HuH-7.5 (cell line): ENCODE results near the gene CPNE1.

Source experiments
- DNase-seq: peaks from one replicate; pipeline ENCODE4 v3.0.0; 2011; ENCODE audit warnings: low spot score

CPNE1 gene

DNA sequence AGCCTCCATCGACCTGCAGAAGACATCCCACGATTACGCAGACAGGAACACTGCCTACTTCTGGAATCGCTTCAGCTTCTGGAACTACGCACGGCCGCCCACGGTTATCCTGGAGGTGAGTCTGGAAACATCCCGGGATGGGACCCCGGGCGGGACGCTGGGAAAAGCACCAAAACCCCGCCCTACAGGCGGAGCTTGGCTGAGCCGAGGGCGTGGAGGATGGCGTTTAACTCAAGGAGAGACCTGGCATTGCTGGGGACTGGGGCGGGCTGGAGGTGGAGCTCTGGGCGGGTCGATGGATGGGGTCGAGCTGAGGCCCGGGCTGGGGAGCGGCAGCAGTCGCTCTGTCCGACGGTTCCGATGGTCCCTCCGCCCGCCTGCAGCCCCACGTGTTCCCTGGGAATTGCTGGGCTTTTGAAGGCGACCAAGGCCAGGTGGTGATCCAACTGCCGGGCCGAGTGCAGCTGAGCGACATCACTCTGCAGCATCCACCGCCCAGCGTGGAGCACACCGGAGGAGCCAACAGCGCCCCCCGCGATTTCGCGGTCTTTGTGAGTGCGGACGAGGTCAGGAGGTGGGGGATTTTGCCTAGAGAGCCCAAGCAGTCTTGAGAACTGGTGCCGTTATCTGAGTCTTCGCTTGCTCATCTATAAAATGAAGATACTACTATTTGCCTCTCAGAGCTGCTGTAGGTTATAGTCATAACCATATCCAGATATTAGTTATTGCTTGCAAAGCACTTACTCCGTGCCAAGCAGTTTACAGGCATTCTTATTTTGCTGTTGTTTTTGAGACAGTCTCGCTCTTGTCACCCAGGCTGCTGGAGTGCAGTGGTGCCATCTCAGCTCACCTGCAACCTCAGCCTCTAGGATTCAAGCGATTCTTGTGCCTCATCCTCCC, 45.3 kb downstream of the CPNE1 start:
- DNase-seq, result peak; percentile 97

- DNase-seq, result no peak
Observed at GRCh38 chr20:35618263-35619131, 46.2 kb downstream of the CPNE1 start.

- DNase-seq, result peak; percentile 93
Observed at GRCh38 chr20:35617397-35618262, 47.1 kb downstream of the CPNE1 start.

GRCh38 chr20:35616465-35617396, 48.0 kb downstream of the CPNE1 start:
- DNase-seq, result peak; percentile 91

GRCh38 chr20:35615667-35616464, 48.8 kb downstream of the CPNE1 start, which contains the start of gene SPAG4:
Gene SPAG4, plus strand, starts transcription at chr20:35615829. Its CDS starts 175 bp downstream, at chr20:35616004.
- DNase-seq, result peak; percentile 98

DNA sequence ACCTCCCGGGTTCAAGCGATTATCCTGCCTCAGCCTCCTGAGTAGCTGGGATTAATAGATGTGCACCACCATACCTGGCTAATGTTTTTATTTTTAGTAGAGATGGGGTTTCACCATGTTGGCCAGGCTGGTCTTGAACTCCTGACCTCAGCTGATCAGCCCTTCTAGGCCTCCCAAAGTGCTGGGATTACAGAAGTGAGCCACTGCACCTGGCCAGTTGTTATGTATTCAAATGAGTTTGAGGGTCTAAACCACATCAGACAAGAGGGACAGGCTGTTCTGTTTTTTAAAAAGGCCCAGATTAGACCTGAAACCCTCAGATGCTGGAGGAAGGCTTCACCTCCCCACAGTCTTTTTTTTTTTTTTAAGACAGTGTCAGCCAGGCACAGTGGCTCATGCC, 53.2 kb downstream of the CPNE1 start:
- DNase-seq, result no peak

DNA sequence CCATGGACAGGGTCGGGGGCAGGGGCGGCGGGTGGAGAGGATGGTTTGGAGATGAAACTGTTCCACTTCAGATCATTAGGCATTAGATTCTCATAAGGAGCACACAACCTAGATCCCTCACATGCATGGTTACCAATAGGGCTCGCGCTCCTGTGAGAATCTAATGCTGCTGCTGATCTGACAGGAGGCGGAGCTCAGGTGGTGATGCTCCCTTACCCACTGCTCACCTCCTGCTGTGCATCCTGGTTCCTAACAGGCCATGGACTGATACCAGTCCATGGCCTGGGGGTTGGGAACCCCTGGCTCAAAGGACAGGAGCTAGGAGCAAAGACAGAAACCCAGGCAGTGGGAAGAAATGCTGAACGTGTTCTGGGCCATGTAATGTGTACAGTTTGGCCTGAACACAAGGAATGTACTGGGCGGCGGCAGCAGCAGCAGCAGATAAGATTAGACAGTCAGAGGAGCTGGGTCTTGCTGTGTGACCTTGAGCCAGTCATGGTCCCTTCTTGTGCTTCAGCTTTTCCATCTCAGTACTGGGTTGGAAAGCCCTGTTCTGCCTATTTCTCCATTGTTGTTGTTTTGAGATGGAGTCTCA, 53.8 kb downstream of the CPNE1 start:
- no peak for DNase-seq

- no peak for DNase-seq
Observed at GRCh38 chr20:35607003-35607735, 57.5 kb downstream of the CPNE1 start.

DNA sequence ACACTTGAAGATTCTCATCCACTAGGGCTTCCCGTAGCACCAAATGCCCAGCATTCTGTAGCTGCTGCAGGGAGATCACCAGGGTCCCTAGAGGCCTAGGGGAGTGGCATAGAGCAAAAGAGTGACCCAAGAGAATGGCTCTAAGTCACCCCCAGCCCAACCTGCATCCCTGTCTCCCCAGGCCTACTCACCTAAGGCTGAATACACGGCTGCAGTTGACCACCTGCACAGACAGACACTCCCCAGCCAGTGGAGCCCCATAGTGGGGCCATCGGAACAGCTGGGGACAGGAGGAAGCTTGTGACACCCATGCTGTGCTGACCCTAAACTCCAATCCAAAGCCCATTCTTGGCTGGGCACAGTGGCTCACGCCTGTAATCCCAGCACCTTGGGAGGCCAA, 58.6 kb downstream of the CPNE1 start:
- DNase-seq, result no peak

- DNase-seq, result no peak
Observed at GRCh38 chr20:35604449-35604747, 60.3 kb downstream of the CPNE1 start.

DNA sequence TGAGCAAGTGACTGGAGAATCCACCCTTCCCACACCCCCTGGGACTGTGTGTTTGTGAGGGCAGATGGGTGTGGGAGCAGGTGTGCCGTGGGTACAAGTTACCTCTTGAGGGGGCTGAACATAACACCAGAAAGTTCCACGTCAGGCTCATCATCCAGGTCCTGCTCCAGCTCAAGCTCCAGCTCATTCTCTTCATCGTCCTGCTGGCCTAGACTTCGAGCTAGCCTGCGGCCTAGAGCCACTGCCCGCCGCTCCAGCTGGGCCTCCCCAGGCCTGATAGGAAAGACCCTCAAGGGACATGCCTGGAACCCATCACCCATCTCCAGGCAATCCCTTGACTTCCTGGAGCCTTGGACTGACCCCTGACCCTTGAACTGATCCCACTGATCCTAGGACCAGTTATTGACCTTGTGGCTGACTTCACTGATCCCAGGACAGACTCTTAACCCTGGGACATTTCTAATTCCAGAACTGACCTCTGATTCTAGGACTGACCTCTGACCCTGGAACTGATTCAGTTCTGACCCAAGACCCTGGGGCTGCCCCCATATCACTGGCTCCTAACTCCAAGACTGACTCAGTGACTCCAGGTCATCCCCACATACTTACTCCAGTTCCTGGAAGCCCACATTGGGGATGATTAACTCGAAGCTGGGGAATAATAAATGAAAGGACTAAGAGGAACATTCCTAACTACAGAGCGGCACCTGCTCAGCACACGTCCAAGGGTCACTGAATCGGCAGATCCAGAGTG, 60.8 kb downstream of the CPNE1 start:
- no peak for DNase-seq

DNA sequence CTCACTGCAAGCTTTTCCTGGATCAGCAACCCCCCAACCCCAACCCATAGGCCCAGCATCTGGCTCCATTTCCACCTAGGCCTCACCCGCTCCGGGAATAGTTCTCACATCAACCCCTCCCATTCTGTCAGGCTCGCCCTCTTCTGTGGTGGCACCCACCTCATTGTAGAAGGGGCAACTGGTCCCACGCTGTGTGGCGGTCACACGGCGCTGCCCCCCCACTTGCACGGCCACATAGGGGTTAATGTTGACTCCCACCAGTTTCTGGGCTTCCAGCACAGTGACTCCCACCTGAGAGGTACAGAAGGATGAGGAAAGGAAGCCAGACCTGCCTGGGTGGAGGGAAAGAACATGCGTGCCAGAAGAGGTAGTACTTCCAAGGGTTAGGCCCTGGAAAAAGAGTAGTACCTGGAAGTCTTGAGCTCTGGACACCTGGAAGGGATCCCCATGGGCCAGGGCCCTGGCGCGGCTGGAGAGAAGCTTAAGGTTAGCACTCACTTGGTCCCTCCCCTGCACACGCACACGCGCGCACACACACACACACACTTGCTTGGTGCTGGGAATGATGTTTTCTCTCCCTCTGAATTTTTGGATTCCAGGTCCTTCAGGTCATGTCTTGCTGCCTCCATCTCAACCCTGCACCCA, 61.7 kb downstream of the CPNE1 start:
- no peak for DNase-seq

DNA sequence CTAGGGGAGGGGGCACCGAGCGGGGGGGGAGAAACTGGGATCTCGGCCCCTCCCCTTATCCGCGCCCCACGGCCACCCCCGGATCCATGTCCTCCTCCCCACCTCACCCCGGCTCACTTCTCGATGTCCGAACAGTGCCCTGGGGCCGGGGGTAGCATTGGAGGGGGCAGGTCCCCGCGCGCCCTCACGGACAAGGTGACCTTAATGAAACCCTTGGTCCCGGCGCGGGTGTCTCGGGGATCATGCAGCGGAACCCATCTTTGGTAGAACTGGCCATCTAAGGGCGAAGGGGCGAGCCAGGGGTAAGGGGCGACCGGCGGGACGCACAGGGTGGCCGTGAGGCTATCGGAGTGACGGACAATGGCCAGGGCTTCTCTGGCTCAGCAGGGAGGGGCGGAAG, 62.7 kb downstream of the CPNE1 start:
- no peak for DNase-seq

- DNase-seq, result peak; percentile 87
Observed at GRCh38 chr20:35600993-35601973, 63.4 kb downstream of the CPNE1 start.

- DNase-seq, result no peak
Observed at GRCh38 chr20:35600176-35600992, 64.3 kb downstream of the CPNE1 start.

DNA sequence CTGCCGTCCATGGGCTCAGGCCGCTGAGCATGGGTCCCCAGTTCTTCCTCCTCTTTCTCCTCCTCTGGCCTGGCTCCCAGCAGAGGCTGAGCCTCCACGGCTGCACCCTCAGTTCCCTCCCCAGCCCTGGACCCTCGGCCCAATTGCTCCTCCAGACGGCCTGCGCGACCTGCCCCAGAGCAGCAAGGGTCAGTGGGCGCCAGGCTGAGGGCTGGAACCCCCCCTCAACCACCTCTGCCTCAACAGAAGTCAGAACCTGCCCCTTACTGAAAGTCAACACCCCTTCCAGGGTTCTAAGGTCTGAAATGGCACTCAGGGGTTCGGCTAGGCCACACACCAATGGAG, 65.0 kb downstream of the CPNE1 start:
- no peak for DNase-seq
